CD4-positive, alpha-beta T cell treated with Interleukin-21 for 1 hour (primary cell): ENCODE measurements around the gene UBE2O.

ENCODE experiments used
- DNase-seq: peaks from one replicate; pipeline ENCODE4 v3.0.0-alpha.2; 2020

The UBE2O gene

GRCh38 chr17:76385892-76386786 is 66.8 kb downstream of the UBE2O start:
- DNase-seq, result peak; percentile 87

- DNase-seq, result peak; percentile 27
Measured at GRCh38 chr17:76384987-76385891, 67.7 kb downstream of the UBE2O start.

GRCh38 chr17:76384222-76384986 is 68.5 kb downstream of the UBE2O start, which contains the start of gene SPHK1:
SPHK1 (plus strand) TSS chr17:76384609; CDS start chr17:76385645, 1,036 bp downstream.
- peak; percentile 59 for DNase-seq

- DNase-seq, result peak; percentile 53
Measured at GRCh38 chr17:76383546-76384221, 69.3 kb downstream of the UBE2O start.

GRCh38 chr17:76382803-76383545 is 70.0 kb downstream of the UBE2O start:
- peak; percentile 63 for DNase-seq

- DNase-seq, result no peak
Measured at GRCh38 chr17:76382351-76382802, 70.6 kb downstream of the UBE2O start.

- DNase-seq, result no peak
Measured at GRCh38 chr17:76381633-76382350, 71.2 kb downstream of the UBE2O start.

GRCh38 chr17:76379646-76380376 is 73.1 kb downstream of the UBE2O start:
- DNase-seq, result no peak

- no peak for DNase-seq
Measured at GRCh38 chr17:76379275-76379641, 73.7 kb downstream of the UBE2O start.

- no peak for DNase-seq
Measured at GRCh38 chr17:76378548-76379274, 74.2 kb downstream of the UBE2O start.

GRCh38 chr17:76376318-76377133 is 76.4 kb downstream of the UBE2O start:
- DNase-seq, result no peak

- DNase-seq, result no peak
Measured at GRCh38 chr17:76371656-76372628, 81.0 kb downstream of the UBE2O start.

GRCh38 chr17:76370261-76370993 is 82.5 kb downstream of the UBE2O start:
- DNase-seq, result no peak

- no peak for DNase-seq
Measured at GRCh38 chr17:76369804-76370203, 83.1 kb downstream of the UBE2O start.

GRCh38 chr17:76369379-76369778 is 83.6 kb downstream of the UBE2O start:
- DNase-seq, result no peak

- DNase-seq, result no peak
Measured at GRCh38 chr17:76368545-76368944, 84.4 kb downstream of the UBE2O start.
